Endodermal cell (in vitro differentiated cells): ENCODE results near the gene NAA10. TPM values are rescaled to one million over a fixed set of nuclear protein-coding genes. Genes with fewer than 3 reads are reported as not detected.

Experiments
- DNase-seq: peaks from one replicate; pipeline ENCODE4 v3.0.0-alpha.2; 2017
- H3K27ac ChIP-seq: 2 replicates; pipeline ENCODE4 v1.5.1; 2013; ENCODE audit warnings: mild to moderate bottlenecking, low read depth, low read length, moderate library complexity
- H3K27me3 ChIP-seq: 2 replicates; pipeline ENCODE4 v1.6.1; 2013; ENCODE audit warnings: mild to moderate bottlenecking, low read length, moderate library complexity; ENCODE audit not compliant: insufficient read depth, control insufficient read depth, poor library complexity, severe bottlenecking
- H3K36me3 ChIP-seq: 2 replicates; pipeline ENCODE4 v1.7.0; 2013; ENCODE audit warnings: mild to moderate bottlenecking, low read length, moderate library complexity; ENCODE audit not compliant: control insufficient read depth, insufficient read depth
- H3K4me1 ChIP-seq: one replicate; pipeline ENCODE4 v1.7.0; 2013; ENCODE audit warnings: low read length; ENCODE audit not compliant: control insufficient read depth, insufficient read depth
- H3K4me3 ChIP-seq: 2 replicates; pipeline ENCODE4 v1.5.1; 2013; ENCODE audit warnings: mild to moderate bottlenecking, low read length, moderate library complexity
- H3K9ac ChIP-seq: 2 replicates; pipeline ENCODE4 v1.6.1; 2013; ENCODE audit warnings: mild to moderate bottlenecking, low read length, moderate library complexity; ENCODE audit not compliant: poor library complexity, severe bottlenecking; ENCODE audit errors: extremely low read depth
- H3K9me3 ChIP-seq: 2 replicates; pipeline ENCODE4 v1.6.1; 2013; ENCODE audit warnings: mild to moderate bottlenecking, low read length, moderate library complexity; ENCODE audit not compliant: control insufficient read depth
- H3K27ac Mint-ChIP-seq: 2 replicates; pipeline ENCODE4 v1.8.0; 2020; ENCODE audit warnings: mixed read lengths
- H3K27me3 Mint-ChIP-seq: 2 replicates; pipeline ENCODE4 v1.8.0; 2021; ENCODE audit warnings: mild to moderate bottlenecking, mixed read lengths; ENCODE audit not compliant: insufficient read depth
- H3K36me3 Mint-ChIP-seq: 2 replicates; pipeline ENCODE4 v1.8.0; 2020; ENCODE audit warnings: low read depth, mixed read lengths
- H3K4me1 Mint-ChIP-seq: 2 replicates; pipeline ENCODE4 v1.8.0; 2020; ENCODE audit warnings: mixed read lengths
- H3K4me3 Mint-ChIP-seq: 2 replicates; pipeline ENCODE4 v1.8.0; 2020; ENCODE audit warnings: mild to moderate bottlenecking, moderate library complexity, mixed read lengths
- H3K9me3 Mint-ChIP-seq: 2 replicates; pipeline ENCODE4 v1.8.0; 2020; ENCODE audit warnings: mild to moderate bottlenecking, mixed read lengths
- WGBS, 2 experiments: methylation state at CpG; one replicate each; pipeline versions ENCODE4 v1.1.5 to v1.1.7; 2013; ENCODE audit warnings: missing lambda C conversion rate in 2 of 2, mixed read lengths in 1 of 2; ENCODE audit not compliant: insufficient coverage in 1 of 2, insufficient read length in 1 of 2; 5-methylcytosine and 5-hydroxymethylcytosine counted together
- microRNA-seq: library from miRNA; unstranded; fragments of <30 nt; microRNA quantifications from one replicate; pipeline ENCODE4 v1.2.0, GENCODE V29; 2020; ENCODE audit warnings: borderline microRNAs expressed
- total RNA-seq, 2 donors: library from RNA; stranded (reverse); fragmentation: NEBNext Ultra II Directional in 1 of 2; extraction: Animal tissue kit (Norgen Biotek cat#: 25700) in 1 of 2; gene quantifications; 2 replicates in 1 of 2; 3 replicates in 1 of 2; pipeline ENCODE4 v1.2.1, GENCODE V29; 2021
- TF ChIP-seq, protein P1 (sequence below): fragments of 200-600 bp; sonication (generic); conservative IDR thresholded peaks from 2 replicates; pipeline ENCODE4 v1.5.0; 2021; ENCODE audit warnings: antibody characterized with exemption, mild to moderate bottlenecking

The NAA10 gene
- total RNA-seq, 2 donors from 2014 or later = 91.6 to 99.3 TPM

DNA sequence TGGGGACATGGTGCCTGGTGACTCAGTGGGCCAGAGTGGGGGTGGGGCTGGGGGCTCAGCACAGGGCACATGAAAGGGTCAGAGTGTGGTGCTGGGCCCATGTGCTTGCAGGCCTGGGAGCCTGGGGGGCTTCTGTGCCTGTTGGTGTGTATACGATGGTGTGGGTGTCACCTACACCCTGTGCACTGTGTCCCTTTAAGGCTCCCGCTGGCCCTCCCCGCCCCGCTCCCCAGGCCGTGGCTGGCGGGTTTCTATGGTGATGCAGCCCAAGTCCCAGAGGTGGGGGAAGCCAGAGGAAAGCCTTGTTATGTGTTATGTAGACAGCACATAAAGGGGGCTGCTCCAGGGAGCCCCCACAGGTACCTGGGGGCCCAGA is 54.4 kb downstream of the NAA10 start:
- H3K27me3 Mint-ChIP-seq = no peaks in the 10 kb centered on the region
- peaks cover 4% of the 10 kb centered on the region for H3K27me3 ChIP-seq
- H3K9me3 Mint-ChIP-seq = peaks cover 46% of the 10 kb centered on the region
- H3K4me3 ChIP-seq = no peak overlapping the region
- peak; percentile 43 for DNase-seq
- H3K4me1 Mint-ChIP-seq = peaks cover 30% of the 10 kb centered on the region
- H3K27ac ChIP-seq = no peak overlapping the region
- no peak overlapping the region for H3K27ac Mint-ChIP-seq
- H3K36me3 Mint-ChIP-seq = no peaks in the 10 kb centered on the region
- TF ChIP-seq, protein P1, sequence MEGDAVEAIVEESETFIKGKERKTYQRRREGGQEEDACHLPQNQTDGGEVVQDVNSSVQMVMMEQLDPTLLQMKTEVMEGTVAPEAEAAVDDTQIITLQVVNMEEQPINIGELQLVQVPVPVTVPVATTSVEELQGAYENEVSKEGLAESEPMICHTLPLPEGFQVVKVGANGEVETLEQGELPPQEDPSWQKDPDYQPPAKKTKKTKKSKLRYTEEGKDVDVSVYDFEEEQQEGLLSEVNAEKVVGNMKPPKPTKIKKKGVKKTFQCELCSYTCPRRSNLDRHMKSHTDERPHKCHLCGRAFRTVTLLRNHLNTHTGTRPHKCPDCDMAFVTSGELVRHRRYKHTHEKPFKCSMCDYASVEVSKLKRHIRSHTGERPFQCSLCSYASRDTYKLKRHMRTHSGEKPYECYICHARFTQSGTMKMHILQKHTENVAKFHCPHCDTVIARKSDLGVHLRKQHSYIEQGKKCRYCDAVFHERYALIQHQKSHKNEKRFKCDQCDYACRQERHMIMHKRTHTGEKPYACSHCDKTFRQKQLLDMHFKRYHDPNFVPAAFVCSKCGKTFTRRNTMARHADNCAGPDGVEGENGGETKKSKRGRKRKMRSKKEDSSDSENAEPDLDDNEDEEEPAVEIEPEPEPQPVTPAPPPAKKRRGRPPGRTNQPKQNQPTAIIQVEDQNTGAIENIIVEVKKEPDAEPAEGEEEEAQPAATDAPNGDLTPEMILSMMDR = no peak
- H3K4me1 ChIP-seq = peaks cover 6% of the 10 kb centered on the region
- H3K4me3 Mint-ChIP-seq = no peak overlapping the region
- 74% methylated on average over 6 of the region's 6 CpGs; no CpG with 5 or more reads in 1 of the 2 experiments for WGBS, 2 experiments
- H3K36me3 ChIP-seq = no peaks in the 10 kb centered on the region
- H3K9me3 ChIP-seq = no peaks in the 10 kb centered on the region
- no peak overlapping the region for H3K9ac ChIP-seq

DNA sequence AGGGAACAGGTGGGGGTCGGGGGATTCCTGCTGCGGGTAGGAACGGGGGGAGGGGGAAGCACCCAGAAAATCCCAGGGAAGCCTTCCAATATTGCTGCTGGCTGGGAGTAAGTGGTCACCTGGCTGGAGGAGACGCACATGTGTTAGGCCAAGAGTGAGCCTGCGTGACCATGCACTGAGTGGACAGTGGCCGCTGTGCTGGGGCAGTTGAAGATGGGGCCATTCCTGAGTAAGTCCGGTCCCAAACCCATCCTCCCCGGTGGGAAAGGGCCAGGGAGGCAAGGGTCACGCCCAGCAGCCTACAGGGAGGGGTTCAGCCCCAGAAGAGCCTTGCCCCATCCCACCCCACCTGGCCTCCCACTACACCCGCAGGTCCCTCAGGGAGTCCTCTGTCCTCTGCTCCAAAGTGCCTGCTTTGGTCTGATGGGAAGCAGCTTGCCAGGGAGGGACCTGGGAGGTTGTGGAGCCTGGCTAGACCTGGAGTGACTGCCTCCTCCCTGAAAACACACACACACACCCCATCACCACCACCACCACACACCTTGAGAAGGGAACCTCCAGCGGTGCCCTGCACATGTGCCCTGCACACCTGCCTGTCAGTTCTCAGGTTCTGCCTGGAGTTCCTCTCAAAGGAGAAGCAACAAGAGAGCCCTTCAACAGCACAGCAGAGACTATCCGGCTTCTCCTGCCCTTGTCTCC is 54.9 kb downstream of the NAA10 start:
- peak overlapping the region; percentile 86 for H3K27ac Mint-ChIP-seq
- TF ChIP-seq, protein P1 = no peak
- 69 to 100% methylated on average over 1 to 11 of the region's 12 CpGs for WGBS, 2 experiments
- no peaks in the 10 kb centered on the region for H3K36me3 Mint-ChIP-seq
- H3K27me3 Mint-ChIP-seq = no peaks in the 10 kb centered on the region
- no peak for DNase-seq
- Histone ChIP-seq H3K9ac (no peak overlapping the region), H3K36me3 (no peaks in the 10 kb centered on the region), H3K9me3 (no peaks in the 10 kb centered on the region), H3K4me1 (peaks cover 3% of the 10 kb centered on the region), H3K27me3 (no peaks in the 10 kb centered on the region), H3K27ac (peak overlapping the region; percentile 91), H3K4me3 (no peak overlapping the region)
- H3K9me3 Mint-ChIP-seq = peaks cover 45% of the 10 kb centered on the region
- peak overlapping the region; percentile 49 for H3K4me3 Mint-ChIP-seq
- peaks cover 30% of the 10 kb centered on the region for H3K4me1 Mint-ChIP-seq

Small RNAs within 50 kb of the gene (microRNA-seq; reads per million reads assigned to microRNA genes)
- gene MIR3202-1 = not detected
- gene MIR3202-2 = not detected

Other genes starting within 250 kb of the NAA10 start
- gene SLC6A8, start 247.1 kb downstream of the NAA10 start, total RNA-seq = 100 to 1,000 TPM in 1 of 2 donors, 10 to 100 TPM in 1; 57.6 to 121 TPM
- gene BCAP31, start 210.7 kb downstream of the NAA10 start, total RNA-seq = 100 to 1,000 TPM; 192 to 206 TPM
- gene ABCD1, start 210.2 kb downstream of the NAA10 start, total RNA-seq = 10 to 100 TPM; 17.9 to 18.2 TPM
- 1 to 10 TPM; 1.1 TPM for gene PLXNB3, start 170.8 kb downstream of the NAA10 start, total RNA-seq
- not detected for gene SRPK3, start 154.0 kb downstream of the NAA10 start, total RNA-seq
- 10 to 100 TPM; 39.5 to 45.0 TPM for gene IDH3G, start 140.7 kb downstream of the NAA10 start, total RNA-seq
- gene SSR4, start 140.4 kb downstream of the NAA10 start, total RNA-seq = 100 to 1,000 TPM; 220 to 236 TPM
- gene PDZD4, start 104.5 kb downstream of the NAA10 start, total RNA-seq = 10 to 100 TPM; 30.1 to 68.3 TPM
- gene L1CAM, start 48.9 kb downstream of the NAA10 start, total RNA-seq = 10 to 100 TPM in 1 of 2 donors, 1 to 10 TPM in 1; 7.5 to 29.0 TPM
- not detected for gene AVPR2, start 30.4 kb downstream of the NAA10 start, total RNA-seq
- gene ARHGAP4, start 8.8 kb downstream of the NAA10 start, total RNA-seq = 10 to 100 TPM; 56.0 to 65.0 TPM
- 10 to 100 TPM; 12.0 to 17.5 TPM for gene RENBP, start 9.6 kb upstream of the NAA10 start, total RNA-seq
- gene HCFC1, start 36.8 kb upstream of the NAA10 start, total RNA-seq = 100 to 1,000 TPM in 1 of 2 donors, 10 to 100 TPM in 1; 93.4 to 112 TPM
- 1 to 10 TPM; 4.8 to 8.1 TPM for gene TMEM187, start 37.7 kb upstream of the NAA10 start, total RNA-seq
- gene IRAK1, start 84.9 kb upstream of the NAA10 start, total RNA-seq = 10 to 100 TPM; 61.1 to 73.9 TPM
- 10 to 100 TPM; 34.4 to 35.3 TPM for gene MECP2, start 162.7 kb upstream of the NAA10 start, total RNA-seq
- not detected for gene OPN1LW, start 209.2 kb upstream of the NAA10 start, total RNA-seq
- gene OPN1MW, start 247.6 kb upstream of the NAA10 start, total RNA-seq = not detected